Thoracic aorta endothelial cell (primary cell): ENCODE results near the gene SS18L1. TPM values are rescaled to one million over a fixed set of nuclear protein-coding genes. Genes with fewer than 3 reads are reported as not detected.

Experiments used
- total RNA-seq: library from RNA; depleted of rRNA; stranded (reverse); fragments of >200 nt; gene quantifications from 2 replicates; pipeline ENCODE4 v1.2.3, GENCODE V29; 2012

Gene SS18L1, protein sequence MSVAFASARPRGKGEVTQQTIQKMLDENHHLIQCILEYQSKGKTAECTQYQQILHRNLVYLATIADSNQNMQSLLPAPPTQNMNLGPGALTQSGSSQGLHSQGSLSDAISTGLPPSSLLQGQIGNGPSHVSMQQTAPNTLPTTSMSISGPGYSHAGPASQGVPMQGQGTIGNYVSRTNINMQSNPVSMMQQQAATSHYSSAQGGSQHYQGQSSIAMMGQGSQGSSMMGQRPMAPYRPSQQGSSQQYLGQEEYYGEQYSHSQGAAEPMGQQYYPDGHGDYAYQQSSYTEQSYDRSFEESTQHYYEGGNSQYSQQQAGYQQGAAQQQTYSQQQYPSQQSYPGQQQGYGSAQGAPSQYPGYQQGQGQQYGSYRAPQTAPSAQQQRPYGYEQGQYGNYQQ
- total RNA-seq, result 12.9 and 13.4 TPM in 2 replicates

DNA sequence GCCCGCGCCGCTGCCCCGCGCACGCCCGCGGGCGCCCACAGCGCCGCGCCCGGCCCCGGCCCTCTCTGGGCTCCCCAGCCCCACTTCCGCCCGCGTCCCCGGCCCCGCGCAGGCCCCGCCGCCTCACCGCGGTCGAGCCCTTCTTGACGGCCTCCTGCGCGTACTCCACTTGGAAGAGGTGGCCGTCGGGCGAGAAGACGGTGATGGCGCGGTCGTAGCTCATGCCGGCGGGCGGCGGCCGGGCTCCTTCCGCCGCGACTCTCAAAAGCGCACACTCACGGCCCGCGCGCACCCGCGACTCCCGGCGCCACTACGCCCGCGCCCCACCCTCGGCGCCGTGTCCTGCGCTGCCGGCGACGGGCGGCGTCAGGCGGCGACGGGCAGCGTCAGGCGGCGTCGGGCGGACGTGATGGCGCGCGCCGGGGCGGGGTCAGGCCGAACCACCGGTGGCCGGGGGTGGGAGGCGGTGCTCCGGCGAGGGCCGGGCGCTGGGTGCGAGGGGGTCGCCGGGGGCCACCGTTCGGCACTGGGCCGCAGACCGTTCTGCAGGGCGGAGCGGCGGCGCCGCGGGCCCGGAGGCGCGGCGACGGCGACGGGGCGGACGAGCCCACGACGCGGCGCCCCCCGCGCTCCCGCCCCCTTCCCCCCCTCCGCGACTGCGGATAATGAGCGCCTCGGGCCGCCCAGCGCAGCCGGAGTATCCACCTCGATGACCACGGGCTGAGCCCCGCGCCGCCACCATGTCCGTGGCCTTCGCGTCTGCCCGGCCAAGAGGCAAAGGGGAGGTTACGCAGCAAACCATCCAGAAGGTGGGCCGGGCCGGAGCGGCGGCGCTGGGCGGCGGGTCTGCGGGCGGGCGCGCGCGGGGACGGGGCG, at the start of gene SS18L1, which contains the start of gene PSMA7:
Gene SS18L1 (plus strand): TSS at position 689 of the 876 bp plus-strand sequence. CDS start 52 bp downstream, at position 741.
Gene PSMA7 (minus strand): TSS at position 314 of the 876 bp plus-strand sequence. CDS start 91 bp downstream, at position 223.

DNA sequence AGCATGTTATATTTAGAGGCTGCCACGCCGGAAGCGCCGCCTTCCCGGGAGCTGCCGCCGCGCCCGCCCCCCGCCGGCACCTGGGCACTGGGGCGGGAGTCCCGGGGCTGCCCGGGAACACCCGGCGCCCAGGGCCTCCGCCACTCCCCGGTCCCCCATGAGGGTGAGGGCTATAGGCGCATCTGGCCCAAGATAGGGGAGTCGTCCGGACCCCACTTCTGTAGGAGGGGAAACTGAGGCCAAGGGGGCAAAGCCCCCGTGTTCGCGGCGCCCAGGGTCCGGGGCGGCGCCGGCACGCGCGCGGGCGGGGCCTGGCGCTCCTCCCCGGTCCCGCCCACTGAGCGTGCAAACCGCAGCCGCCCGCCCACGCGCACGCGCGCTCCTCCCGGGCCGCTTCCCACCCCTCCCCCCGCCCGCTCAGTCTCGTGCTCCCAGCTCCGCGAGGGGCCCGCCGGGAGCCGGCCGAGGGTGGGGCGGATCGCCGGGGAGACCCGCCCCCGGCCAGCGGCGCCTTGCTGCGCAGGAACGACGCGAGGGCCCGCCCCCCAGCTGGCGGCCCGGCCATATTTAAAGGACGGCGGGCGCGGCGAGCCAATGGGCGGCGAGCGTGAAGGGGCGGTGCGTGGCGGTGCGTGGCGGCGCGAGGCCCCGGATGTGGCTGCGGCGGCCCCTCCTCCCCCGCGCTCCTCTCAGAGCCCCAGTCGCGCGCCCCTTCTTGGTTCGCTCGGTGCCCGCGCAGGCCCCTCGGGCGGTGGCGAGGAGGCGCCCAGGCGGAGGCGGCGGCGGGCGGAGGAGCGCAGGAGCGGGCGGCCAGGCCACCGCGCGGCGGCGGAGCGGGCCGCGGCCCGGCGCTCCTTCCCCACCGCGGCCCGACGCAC, 21.6 kb upstream of the SS18L1 start, which contains the start of gene LSM14B:
Gene LSM14B (plus strand): TSS at position 700 of the 878 bp plus-strand sequence. CDS start 192 bp downstream, outside the sequence.

DNA sequence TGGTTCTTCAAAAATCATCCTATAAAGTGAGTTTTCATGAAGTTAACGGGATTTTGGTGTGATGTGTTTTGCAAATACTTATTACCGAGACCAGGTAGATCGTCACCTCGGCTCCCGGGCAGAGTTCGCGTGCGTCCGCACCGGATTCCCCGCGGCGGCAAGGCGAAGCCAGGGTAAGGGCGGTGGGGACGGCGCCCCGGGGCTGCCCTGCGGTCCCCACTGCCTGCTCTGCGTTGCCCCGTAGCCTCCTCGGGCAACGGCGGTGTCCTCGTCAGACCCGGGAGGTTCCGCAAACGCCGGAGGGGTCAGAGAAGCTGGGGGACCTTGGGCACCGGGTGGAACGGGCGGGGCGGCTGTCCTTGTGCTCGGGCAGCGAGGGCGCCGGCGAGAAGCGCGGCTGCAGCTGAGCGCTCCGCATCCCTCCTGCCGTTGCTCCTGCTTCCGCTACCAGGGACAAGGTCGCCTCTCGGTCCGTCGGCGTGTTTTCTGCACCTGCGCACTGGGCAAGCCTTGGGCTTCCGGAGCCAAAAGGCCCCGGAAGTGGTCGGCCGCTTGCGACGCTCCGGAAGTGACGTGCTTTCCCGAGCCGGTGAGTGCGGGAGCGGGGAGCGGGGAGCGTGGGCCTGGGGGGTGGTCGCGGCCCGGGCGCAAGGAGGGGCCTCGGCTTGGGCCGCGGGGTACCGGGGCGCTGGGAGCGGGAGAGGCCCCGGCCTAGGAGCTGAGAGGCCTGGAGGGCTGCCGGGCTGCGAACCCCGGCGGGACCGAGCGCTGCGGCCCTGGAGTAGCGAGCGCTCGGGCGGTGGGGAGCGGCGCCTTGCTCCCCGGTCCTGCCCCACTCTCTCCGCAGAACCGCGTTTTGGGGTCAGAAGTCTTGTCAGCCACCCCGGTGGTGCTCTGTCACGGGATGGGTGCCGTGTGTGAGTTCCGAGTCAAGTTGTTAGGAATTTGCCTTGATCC, 39.2 kb downstream of the SS18L1 start, which contains the start of gene MTG2:
Gene MTG2 (plus strand): TSS at position 560 of the 957 bp plus-strand sequence. CDS start 10,393 bp downstream, outside the sequence.

GRCh38 chr20:62219992-62220665, 76.6 kb downstream of the SS18L1 start, which contains the start of gene HRH3:
HRH3 (minus strand) TSS chr20:62220278; CDS start chr20:62219970, 308 bp downstream.

Other genes with a start within 250 kb of the SS18L1 start
- 8.8 and 13.2 TPM in 2 replicates for gene TAF4, start 77.9 kb upstream of the SS18L1 start, total RNA-seq
- 23.9 and 24.9 TPM in 2 replicates for gene LSM14B, start 21.3 kb upstream of the SS18L1 start, total RNA-seq
- 368 and 398 TPM in 2 replicates for gene PSMA7, start 375 bp upstream of the SS18L1 start, total RNA-seq
- gene MTG2, start 39.3 kb downstream of the SS18L1 start, total RNA-seq, result 16.4 and 19.0 TPM in 2 replicates
- gene HRH3, start 76.5 kb downstream of the SS18L1 start, total RNA-seq, result not detected in 2 replicates
- gene OSBPL2, start 94.8 kb downstream of the SS18L1 start, total RNA-seq, result 18.1 and 20.5 TPM in 2 replicates
- 149 and 155 TPM in 2 replicates for gene ADRM1, start 159.2 kb downstream of the SS18L1 start, total RNA-seq
- gene LAMA5, start 223.5 kb downstream of the SS18L1 start, total RNA-seq, result 103 and 108 TPM in 2 replicates
- gene RPS21, start 243.3 kb downstream of the SS18L1 start, total RNA-seq, result 794 and 1,044 TPM in 2 replicates